Embryonic facial prominence (tissue), 1 donor: ENCODE data around the gene SYTL4.
"Not testable (repeated sequence)": the region's sequence is repeated elsewhere in the genome, so short reads cannot be mapped to it uniquely, and the experiment has no call there.

Experiments
- DNase-seq: peaks from one replicate; pipeline ENCODE4 v3.0.0-alpha.2; 2016; ENCODE audit errors: extremely low spot score

The SYTL4 gene

DNA sequence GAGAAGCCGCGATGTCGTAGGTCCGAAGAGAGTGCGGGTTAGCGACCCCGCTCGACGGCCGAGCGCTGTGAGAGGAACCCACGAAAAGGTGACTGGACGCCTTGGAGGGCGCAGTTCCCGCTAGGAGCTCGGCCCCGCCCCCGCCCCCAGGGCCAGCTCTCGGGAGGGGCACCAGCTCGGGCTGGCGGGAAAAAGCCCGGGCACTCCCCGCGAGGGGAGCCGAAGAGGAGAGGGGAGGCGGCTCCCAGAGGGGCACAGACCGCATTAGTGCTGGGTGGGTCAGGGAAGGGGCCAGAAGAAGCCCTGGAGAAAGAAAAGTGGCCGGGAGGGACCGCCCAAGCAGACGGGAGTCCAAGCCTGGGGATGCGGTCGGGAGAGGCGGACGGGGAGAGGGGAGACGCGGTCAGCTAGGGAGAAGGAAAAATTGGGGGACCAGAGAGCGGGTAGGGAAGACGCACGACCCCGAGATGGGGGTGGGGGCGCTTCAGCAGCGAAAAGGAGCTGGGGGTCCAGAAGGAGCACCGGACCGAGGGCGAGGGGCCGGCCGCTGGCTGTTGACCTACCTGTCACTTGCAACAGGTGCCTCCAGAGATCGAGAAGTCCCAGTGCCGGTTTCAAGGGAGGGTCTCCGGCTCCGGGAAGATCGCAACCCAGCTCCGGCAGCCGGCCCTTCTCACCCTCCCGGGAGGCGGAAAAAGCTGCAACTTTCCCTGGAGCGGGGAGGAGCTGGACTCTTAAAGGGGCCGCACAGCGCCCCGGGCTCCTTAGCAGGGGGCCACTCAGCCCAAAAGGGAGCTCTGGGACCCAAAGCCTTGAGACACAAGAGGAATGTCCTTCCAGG is at the start of gene SYTL4:
TSS of gene SYTL4 (minus strand) at position 681 of the 841 bp plus-strand sequence. CDS start 30,084 bp downstream, outside the sequence.
- no peak for DNase-seq

DNA sequence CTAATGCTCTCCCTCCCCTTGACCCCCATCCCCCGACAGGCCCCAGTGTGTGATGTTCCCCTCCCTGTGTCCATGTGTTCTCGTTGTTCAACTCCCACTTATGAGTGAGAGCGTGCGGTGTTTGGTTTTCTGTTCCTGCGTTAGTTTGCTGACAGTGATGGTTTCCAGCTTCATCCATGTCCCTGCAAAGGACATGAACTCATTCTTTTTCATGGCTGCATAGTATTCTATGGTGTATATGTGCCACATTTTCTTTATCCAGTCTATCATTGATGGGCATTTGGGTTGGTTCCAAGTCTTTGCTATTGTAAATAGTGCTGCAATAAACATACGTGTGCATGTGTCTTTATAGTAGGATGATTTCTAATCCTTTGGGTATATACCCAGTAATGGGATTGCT is 37.5 kb upstream of the SYTL4 start:
- not testable (repeated sequence) for DNase-seq

DNA sequence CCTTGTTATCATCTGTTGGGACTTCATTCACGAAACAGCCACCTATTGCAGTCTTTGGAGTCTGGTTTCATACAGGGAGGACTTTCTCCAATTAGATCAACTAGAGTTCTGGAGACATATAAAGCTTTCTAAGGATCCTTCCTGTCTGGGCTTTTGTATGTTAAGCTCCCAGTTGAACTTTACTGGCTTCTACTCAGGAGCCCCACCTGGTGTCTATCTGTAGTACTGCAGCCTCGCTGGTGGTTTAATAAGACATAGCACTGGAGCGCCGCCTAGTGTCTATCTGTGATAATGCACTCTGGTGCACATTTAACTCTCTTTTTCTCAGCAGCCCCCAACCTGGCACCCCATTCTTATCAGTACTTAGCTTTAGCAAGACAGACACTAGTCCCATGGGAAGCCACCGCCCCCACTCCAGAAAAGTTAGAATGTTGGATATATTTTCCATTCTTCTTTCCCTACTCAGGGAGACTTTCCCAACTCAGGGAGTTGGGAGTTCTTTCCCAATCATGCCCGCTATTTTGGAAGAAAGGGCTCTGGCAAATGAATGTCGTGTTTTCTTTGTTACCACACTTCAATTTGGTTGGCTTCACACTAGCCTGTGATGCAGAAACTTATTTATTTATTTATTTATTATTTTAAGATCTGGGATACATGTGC is 36.9 kb upstream of the SYTL4 start:
- DNase-seq, result no peak

DNA sequence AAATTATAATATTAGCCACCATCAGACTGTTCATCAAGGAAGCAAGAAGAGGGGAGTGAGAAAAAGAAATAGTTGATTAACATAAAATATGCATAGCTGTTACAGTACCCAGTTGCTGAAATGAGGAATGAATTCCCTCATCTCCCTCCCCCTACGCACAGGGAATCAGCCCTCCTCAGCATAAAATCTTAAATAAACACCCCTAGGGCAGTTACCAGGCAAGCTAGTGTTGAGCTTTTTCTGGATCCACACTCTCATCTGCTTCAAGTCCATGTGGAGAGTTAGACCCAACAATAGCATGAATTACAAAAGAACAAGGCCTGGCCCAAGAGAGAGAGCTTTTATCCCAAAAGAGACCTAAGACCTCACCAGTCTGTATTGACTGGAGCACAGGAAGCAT is 19.0 kb upstream of the SYTL4 start:
- no peak for DNase-seq

DNA sequence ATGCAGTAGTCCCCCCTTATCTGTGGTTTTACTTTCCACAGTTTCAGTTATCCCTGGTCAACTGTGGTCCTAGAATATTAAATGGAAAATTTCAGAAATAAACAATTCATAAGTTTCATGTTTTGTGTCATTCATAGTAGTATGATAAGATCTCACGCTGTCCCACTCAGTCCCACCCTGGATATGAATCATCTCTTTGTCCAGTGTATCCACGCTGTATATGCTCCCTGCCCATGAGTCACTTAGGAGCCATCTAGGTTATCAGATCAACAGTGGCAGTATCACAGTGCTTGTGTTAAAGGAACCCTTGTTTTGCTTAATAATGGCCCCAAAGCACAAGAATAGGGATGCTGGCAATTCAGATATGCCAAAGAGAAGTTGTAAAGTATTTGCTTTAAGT is 16.2 kb upstream of the SYTL4 start:
- DNase-seq, result no peak

DNA sequence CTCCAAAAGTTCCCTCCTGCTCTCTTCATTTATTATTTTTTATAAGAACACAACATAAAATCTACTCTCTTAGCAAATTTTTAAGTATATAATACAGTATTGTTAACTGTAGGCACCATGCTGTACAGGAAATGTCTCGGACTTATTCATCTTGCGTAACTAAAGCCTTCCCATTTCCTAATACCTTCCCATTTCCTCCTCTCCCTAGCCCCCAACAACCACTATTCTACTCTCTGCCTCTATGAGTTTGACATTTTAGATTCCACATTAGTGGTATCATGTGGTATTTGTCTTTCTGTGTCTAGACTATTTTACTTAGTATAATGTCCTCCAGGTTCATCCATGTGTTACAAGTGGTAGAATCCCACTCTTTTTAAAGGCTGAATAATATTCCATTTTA is 15.8 kb upstream of the SYTL4 start:
- DNase-seq, result no peak

DNA sequence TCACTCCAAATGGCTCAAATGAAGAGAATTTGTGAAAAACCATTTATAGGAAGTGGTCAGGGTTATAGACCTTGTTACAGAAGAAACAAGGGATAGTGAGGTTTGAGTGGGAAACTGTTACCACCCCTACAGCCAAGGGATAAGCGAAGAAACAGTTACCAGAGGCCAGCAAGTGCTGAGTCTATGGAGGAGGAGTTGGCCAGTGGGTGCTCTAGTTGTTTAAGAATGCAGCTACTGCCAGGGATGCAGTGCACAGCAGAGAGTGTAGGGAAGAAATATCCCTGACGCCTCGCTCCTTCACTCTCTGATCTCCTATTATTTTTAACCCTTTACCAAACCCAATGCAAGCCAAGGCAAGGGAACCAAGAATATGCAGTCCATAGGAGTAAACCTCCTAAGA is 15.2 kb upstream of the SYTL4 start:
- DNase-seq, result no peak

DNA sequence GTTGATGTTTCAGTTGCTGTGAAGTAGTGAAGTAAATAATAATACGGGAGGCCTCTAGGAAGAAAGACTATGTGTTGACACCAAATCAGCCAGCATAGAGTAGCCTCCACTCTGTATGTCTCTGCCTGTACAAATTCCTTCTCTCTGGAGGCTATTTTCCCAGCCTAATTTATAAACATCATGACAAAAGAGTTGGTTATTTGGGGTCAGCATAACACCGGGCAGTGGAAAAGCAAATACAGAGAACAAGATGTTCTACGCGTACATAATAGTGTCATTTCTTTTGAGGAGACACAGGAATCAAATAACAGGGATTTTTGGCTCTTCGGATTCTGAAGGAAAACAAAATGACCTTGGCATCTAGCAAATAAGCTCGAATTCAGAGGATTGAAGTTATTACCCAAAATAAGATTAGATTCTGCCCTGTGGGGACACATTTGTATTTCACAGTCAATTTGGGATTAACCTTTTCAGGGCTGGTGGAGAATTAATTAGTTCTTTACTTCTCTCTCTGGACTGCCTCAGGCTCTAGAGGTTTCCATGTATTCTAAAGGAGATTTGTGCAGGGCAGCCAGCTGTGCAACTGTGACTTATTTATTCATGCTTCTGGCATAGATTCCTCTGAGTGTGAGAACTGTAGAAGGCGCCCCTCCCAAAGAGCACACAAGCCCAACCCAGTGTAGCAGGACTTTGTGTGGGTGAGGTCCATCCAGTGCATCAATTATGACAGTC is 14.1 kb upstream of the SYTL4 start:
- no peak for DNase-seq

DNA sequence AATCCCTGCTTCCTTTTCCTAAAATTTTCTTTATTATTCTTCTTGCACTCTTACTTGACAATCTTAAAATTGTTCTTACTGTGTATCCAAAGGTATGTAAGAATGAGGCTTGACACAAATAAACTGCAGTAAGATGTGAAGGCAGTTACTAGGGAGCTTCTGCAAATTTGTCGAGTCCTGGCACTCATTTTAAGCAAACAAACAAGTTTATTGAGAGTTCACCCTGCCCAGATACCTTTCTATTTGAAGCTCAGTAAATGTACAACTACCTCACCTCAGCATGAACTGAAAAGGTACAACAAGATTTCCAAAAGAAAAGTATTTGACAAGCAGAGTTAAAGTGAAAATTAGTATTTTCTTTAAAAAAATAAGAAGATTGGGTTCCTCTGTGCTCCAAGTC is 13.3 kb upstream of the SYTL4 start:
- DNase-seq, result no peak

DNA sequence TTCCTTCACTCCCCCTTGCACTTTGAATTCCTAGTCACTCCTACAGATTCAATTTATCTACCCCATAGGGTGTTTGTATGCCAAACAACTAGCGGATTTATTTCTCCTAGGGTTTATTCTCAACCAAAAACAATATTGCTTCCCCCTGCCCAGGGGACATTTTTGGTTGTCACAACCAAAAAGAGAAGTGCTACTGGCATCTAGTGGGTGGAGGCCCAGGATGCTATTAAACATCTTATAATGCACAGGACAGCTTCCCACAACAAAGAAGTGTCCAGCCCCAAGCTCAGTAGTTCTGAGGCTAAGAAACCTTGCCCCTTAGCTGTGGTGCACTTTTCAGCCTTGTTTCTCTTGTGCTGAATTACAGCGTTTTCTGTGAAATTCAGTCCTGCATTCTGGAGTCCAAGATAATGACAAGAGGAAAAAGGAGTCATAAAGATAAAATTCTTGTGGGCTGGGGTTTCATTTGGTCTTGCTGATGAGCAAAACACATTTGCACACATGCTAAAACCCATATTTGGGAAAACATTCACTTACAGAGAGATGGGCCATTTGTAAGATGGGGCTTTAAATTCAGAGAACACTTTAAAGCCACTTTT is 11.2 kb upstream of the SYTL4 start:
- no peak for DNase-seq

DNA sequence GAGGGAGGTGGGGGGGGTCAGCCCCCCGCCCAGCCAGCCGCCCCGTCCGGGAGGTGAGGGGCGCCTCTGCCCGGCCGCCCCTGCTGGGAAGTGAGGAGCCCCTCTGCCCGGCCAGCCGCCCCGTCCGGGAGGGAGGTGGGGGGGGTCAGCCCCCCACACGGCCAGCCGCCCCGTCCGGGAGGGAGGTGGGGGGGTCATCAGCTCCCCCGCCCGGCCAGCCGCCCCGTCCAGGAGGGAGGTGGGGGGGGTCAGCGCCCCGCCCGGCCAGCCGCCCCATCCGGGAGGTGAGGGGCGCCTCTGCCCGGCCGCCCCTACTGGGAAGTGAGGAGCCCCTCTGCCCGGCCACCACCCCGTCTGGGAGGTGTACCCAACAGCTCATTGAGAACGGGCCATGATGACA is 7.9 kb downstream of the SYTL4 start:
- DNase-seq, result not testable (repeated sequence)

DNA sequence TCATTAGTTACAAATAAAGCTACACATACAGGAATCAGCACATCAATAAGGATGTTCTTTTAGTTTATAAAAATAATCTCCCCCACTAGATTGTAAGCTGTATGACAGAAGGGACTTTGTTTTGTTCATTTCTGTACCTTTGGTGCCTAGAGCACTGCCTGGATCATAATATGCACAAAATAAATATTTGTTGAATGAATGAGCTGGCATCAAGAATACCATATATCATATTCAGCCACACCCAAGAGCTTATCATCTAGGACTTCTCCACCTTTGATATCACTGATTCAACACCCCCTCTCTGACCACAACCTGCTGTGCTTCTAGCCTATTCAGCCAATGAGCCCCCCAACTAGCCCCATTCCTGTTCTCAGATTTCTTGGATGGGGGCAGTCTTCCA is 10.6 kb downstream of the SYTL4 start:
- no peak for DNase-seq

DNA sequence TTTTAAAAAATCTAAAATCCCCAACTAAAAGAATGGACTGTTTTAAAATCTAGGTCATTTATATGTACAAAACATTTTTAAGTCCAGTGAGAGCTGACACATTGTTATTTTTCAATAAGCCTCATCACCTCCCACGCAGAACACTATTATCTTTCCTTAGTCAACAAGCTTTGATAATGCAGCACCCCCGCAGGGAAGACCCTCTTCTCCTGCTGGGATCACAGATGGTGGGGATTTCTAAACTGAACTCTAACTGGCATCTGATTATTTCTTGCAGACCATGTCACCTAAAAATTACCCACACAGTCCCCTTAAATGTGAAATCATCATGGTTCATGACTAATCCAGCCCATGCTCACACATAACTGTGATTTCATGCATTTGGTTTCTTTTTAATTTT is 11.6 kb downstream of the SYTL4 start:
- no peak for DNase-seq

DNA sequence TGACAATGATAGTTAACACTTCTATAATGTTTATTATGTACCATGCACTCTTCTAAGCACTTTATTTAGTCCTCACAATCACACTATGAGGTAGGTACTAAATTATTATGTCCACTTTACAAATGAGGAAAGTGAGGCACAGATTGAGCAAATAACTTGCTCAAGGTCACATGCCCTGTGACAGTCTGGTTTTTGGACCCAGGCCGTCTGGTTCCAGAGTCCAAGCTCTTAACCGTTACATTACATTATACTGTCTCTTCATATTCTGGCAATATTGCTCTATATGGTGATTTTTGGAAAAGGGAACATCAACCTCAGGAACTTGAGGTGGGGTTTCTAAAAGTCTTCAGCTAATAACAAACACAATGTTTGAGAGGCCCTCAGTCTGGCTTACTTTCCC is 12.8 kb downstream of the SYTL4 start:
- DNase-seq, result no peak

DNA sequence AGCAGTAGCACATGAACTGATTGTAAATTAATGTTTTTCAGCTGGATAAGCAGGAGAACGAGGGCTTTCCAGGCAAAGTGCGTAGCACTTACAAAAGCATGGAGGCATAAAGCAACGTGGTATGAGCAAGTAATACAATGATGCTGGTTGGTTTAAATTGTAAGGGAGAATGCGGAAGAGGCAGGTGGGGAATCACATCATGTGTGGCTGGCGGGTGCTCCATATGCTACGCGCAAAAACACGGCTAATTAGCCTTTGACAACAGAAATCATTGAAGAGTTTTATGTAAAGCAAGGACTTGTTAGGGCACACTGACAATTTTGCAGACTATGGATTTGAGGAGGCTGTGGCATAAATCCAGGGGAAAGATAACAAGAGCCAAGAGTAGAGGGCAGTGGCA is 14.6 kb downstream of the SYTL4 start:
- no peak for DNase-seq

DNA sequence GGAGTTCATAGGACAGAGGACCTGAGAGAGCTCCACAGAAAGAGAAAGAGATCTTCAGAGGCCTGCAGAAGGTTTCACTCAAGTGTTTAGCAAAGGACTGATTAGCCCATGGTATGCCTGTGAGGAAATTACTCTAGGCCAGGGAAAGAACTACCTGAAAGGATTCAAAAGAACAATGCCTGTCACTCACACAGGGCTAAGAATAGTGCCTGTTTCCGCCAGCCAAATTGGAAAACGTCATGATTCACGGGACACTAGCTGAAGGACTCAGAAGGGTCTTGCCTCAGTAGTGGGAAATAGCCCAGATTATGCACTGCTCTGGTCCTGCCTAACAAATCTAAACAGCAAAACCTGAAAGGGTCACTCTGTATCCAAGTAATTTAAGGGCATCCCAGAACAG is 21.1 kb downstream of the SYTL4 start:
- no peak for DNase-seq

DNA sequence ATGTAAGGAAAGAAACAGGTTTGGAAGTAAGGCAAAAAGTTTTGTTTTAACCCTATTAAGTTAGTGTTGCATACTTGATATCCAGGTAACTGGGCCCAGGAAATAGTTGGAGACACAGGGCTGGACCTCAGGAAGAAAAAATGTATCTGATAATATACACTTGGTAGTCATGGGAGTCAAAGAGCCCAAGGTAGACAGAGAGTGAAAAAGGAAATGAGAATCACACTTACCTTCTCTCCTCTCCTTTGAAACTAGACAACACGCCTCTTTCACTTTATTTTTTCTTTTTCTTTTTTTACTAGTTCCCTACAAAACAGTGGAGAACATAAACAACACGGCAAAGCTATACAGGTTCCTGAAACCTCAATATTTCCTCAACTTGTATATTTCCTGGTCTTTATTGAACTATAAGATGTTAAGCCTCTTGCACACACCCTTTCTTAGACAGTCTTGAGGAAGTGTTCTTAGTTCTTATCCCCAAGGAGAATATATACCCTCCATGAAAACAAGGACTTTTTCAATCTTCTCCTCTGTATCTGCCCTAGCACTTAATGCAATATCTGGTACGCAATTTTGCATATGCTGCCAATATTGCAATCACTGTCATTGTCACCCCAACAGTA is 27.2 kb downstream of the SYTL4 start:
- no peak for DNase-seq

DNA sequence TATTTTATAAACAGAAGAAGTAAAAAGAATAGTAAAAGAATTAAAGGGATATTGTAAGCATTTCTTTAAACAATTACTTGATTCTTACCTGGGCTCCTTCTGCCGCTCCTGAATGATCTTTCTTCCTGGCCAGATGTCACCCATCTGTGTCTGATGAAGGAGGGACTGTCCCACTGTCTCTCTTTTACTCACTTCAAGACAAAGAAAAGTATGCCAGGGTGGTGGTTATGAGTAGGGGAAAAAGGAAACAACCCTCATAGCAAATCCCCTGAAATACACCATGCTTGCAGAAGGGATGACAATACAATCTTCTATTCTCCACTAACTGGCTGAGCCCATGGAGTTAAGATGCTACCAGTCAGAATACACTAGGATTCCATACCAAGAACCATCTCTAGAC is 31.1 kb downstream of the SYTL4 start:
- no peak for DNase-seq

DNA sequence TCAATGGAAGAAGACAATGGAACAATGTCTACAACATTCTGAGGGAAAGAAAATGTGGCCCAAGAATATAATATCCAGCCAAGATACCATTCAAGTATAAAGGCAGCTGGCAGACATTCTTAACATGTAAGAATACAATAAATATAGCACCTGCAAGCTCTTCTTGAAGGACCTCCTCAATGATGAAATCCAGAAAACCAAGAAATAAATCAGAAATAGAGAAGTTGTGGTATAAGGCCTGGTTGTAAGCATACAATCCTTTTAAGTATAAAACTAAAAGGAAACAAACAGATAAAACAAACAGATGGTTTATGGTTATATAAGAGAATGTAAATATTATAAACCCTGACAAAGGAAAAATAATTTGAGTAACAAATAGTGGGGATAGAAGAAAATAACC is 33.4 kb downstream of the SYTL4 start:
- no peak for DNase-seq

DNA sequence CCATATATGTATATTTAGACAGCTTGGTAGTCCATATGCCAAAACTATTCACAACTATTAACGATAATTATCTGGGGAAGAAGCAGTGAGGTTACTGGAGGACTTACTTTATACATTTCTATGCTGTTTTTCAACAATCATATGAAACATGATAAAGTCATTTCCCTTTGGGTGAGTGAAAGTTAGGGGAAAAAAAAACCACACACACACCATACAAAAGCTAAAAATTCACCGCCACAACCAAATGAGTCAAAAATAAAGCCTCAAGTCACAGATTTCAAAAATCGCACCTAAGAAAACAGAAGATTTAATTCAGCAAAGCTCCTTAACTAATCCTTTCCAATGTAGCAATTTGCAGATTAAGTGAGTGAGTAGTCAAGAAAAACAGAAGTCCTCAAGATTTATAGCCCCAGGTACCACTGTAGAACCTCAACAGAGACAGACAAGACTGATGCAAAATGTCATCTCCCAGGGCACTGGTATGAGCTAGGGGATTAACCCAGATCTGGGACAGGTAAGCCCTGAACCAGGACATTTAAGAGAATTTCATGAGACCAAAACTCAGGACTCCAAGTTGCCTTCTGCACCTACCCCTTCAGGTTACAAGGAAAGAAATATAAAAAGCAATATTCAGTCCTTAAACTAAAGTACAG is 35.1 kb downstream of the SYTL4 start:
- no peak for DNase-seq

DNA sequence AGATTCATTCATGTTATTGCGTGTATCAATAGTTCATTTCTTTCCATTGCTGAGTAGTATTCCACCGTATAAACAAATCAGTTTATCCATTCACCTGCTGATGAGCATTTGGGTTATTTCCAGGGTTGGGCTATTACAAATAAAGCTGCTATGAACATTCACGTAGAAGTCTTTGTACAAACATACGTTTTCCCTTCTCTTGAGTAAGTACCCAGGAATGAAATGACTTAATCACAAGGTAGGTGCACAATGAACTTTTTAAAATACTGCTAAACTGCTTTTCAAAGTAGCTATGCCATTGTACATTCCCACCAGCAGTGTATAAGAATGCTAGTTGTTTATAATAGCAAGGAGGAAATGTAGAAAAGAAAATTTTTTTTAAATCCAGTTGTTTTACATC is 35.9 kb downstream of the SYTL4 start:
- DNase-seq, result no peak
